B cell (primary cell): ENCODE data around the gene SCOC. TPM values are rescaled to one million over a fixed set of nuclear protein-coding genes. Genes with fewer than 3 reads are reported as not detected.

Experiments
- ATAC-seq: fragments of 200-7000 bp; cut with Tn5 transposase; one replicate; pipeline ENCODE4 v1.10.0; 2021; ENCODE audit warnings: low read depth, mild to moderate bottlenecking, moderate number of reproducible peaks, moderate library complexity
- CTCF ChIA-PET: fragments of 350-600 bp; sonication (Branson Sonifier 250); formaldehyde crosslinking; loops from one replicate; lab custom pipeline; 2021; ENCODE audit warnings: antibody characterized with exemption, inconsistent platforms; lab: Charles Lee
- POLR2A ChIA-PET: fragments of 350-600 bp; sonication (Branson Sonifier 250); formaldehyde crosslinking; loops from one replicate; lab custom pipeline; 2021; ENCODE audit warnings: antibody characterized with exemption; lab: Charles Lee
- DNase-seq: peaks from one replicate; pipeline ENCODE4 v3.0.0; 2013
- H2AFZ ChIP-seq: 2 replicates; pipeline ENCODE4 v1.6.1; 2012; ENCODE audit warnings: mild to moderate bottlenecking, low read depth, low read length; ENCODE audit not compliant: insufficient read depth, poor library complexity, severe bottlenecking
- H3K27ac ChIP-seq, 2 donors: 1 replicate in 1 of 2; 2 replicates in 1 of 2; pipeline ENCODE4 v1.5.1; 2012 to 2013; ENCODE audit warnings: low read length in 2 of 2, mild to moderate bottlenecking in 2 of 2, moderate library complexity in 1 of 2
- H3K27me3 ChIP-seq, 4 experiments: fragments of 200-600 bp in 1 of 4; sonication (generic) in 1 of 4; replicated peaks in 1 of 4; 1 replicate in 2 of 4; 2 replicates in 2 of 4; pipeline versions ENCODE4 v1.6.1 to v1.7.0; 2013 to 2016; ENCODE audit warnings: low read length in 3 of 4, mild to moderate bottlenecking in 2 of 4, mixed read lengths in 1 of 4, moderate library complexity in 1 of 4; ENCODE audit not compliant: insufficient read depth in 4 of 4, control insufficient read depth in 3 of 4; ENCODE audit errors: control extremely low read depth in 1 of 4
- H3K36me3 ChIP-seq, 2 experiments: replicated peaks in 1 of 2; 1 replicate in 1 of 2; 2 replicates in 1 of 2; pipeline versions ENCODE4 v1.6.1 to v1.7.1; 2013; ENCODE audit warnings: low read length in 1 of 2; ENCODE audit not compliant: insufficient read depth in 2 of 2, control insufficient read depth in 1 of 2; ENCODE audit errors: control extremely low read depth in 1 of 2, extremely low read depth in 1 of 2
- H3K4me1 ChIP-seq, 2 donors: fragments of 200-600 bp in 1 of 2; sonication (generic) in 1 of 2; 1 replicate in 1 of 2; 2 replicates in 1 of 2; pipeline versions ENCODE4 v1.5.1 to v1.6.1; 2013 to 2017; ENCODE audit warnings: low read length in 2 of 2; ENCODE audit not compliant: control insufficient read depth in 2 of 2, insufficient read depth in 2 of 2
- H3K4me2 ChIP-seq: replicated peaks from 2 replicates; pipeline ENCODE3; 2012; ENCODE audit warnings: mild to moderate bottlenecking, low read depth, low read length; ENCODE audit not compliant: poor library complexity, severe bottlenecking
- H3K4me3 ChIP-seq, 5 experiments: fragments of 200-600 bp in 1 of 5; sonication (generic) in 1 of 5; 1 replicate in 3 of 5; 2 replicates in 2 of 5; pipeline versions ENCODE4 v1.5.1 to v1.7.0; 2011 to 2016; ENCODE audit warnings: low read length in 4 of 5, mild to moderate bottlenecking in 4 of 5, low read depth in 2 of 5, control low read depth in 1 of 5, moderate library complexity in 1 of 5; ENCODE audit not compliant: insufficient read depth in 1 of 5; ENCODE audit errors: control extremely low read depth in 1 of 5, extremely low read depth in 1 of 5
- H3K79me2 ChIP-seq: fragments of 200-600 bp; sonication (generic); one replicate; pipeline ENCODE4 v1.6.0; 2016; ENCODE audit warnings: low read length; ENCODE audit not compliant: control insufficient read depth, insufficient read depth
- H3K9ac ChIP-seq: fragments of 200-600 bp; sonication (generic); 2 replicates; pipeline ENCODE4 v1.6.1; 2017; ENCODE audit warnings: mild to moderate bottlenecking, low read length, moderate library complexity
- H3K9me3 ChIP-seq, 3 donors: one replicate each; pipeline versions ENCODE4 v1.6.1 to v1.7.1; 2013; ENCODE audit warnings: low read length in 2 of 3; ENCODE audit not compliant: control insufficient read depth in 2 of 3, insufficient read depth in 1 of 3; ENCODE audit errors: control extremely low read depth in 1 of 3
- H4K20me1 ChIP-seq: 2 replicates; pipeline ENCODE4 v1.6.0; 2012; ENCODE audit warnings: mild to moderate bottlenecking, low read length; ENCODE audit not compliant: insufficient read depth, control insufficient read depth, poor library complexity, severe bottlenecking
- H3K27ac Mint-ChIP-seq: one replicate; pipeline ENCODE4 v1.8.0; 2021; ENCODE audit warnings: mixed read lengths
- H3K27me3 Mint-ChIP-seq: one replicate; pipeline ENCODE4 v1.8.0; 2021; ENCODE audit warnings: mixed read lengths
- H3K4me1 Mint-ChIP-seq: one replicate; pipeline ENCODE4 v1.8.0; 2021; ENCODE audit warnings: mixed read lengths
- H3K4me3 Mint-ChIP-seq: one replicate; pipeline ENCODE4 v1.8.0; 2021; ENCODE audit warnings: mixed read lengths
- H3K9me3 Mint-ChIP-seq: one replicate; pipeline ENCODE4 v1.8.0; 2022; ENCODE audit warnings: mixed read lengths; ENCODE audit not compliant: insufficient read depth
- EZH2 ChIP-seq: IDR thresholded peaks from 2 replicates; pipeline ENCODE4 v1.6.1; 2012; ENCODE audit warnings: borderline replicate concordance, low read depth, mild to moderate bottlenecking, moderate library complexity, low read length; ENCODE audit not compliant: insufficient read depth, poor library complexity, severe bottlenecking
- WGBS: methylation state at CpG from one replicate; pipeline ENCODE4 v1.1.5; 2013; ENCODE audit warnings: missing lambda C conversion rate; ENCODE audit not compliant: insufficient coverage; 5-methylcytosine and 5-hydroxymethylcytosine counted together
- intact Hi-C: fragments of 100-400 bp; cut with micrococcal nuclease; formaldehyde crosslinking; loops from one replicate; pipeline ENCODE4 v1.10.0; 2022
- polyA plus RNA-seq: library from polyadenylated mRNA; depleted of rRNA; stranded (reverse); fragments of >200 nt; gene quantifications from 2 replicates; pipeline ENCODE4 v1.2.3, GENCODE V29; 2012
- total RNA-seq, 2 donors: library from RNA; stranded (reverse); fragments of 120-200 nt in 1 of 2; gene quantifications; 1 replicate in 1 of 2; 2 replicates in 1 of 2; pipeline versions ENCODE4 v1.2.3 to v1.2.4, GENCODE V29; 2013 to 2022
- TF ChIP-seq, protein P1 (sequence below): fragments of 200-600 bp; IDR thresholded peaks from one replicate; pipeline ENCODE4 v1.8.0; 2022; ENCODE audit warnings: antibody characterized with exemption, mild to moderate bottlenecking

SCOC gene
- total and polyA plus RNA-seq, 2 donors (not counting 1 experiment from before 2014, with no cell fraction given), result 4.6 to 18.4 TPM

DNA sequence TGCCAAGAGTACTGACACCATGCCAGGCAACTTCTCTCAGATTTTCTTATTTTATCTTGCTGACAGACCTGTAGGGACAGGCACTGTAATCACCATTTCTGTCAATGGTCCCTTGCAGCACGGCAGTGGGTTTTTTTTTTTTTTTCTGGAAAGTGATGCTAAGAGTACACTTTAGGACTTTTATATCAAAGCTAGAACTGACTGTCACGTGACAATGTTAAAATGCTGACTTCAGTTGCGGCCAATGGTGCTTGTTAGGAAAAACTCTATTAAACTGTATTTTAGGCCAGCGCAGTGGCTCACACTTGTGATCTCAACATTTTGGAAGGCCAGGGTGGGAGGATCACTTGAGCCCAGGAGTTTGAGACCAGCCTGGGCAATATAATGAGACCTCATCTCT lies 12.3 kb upstream of the SCOC start:
- DNase-seq, result no peak
- H3K4me1 Mint-ChIP-seq, result peaks cover 7% of the 10 kb centered on the region
- peaks cover 12% of the 10 kb centered on the region for H3K27me3 Mint-ChIP-seq
- H3K27me3 ChIP-seq, result peaks cover 0 to 2% (median 0%) of the 10 kb centered on the region in 4 experiments
- POLR2A ChIA-PET, result no interaction called here
- ATAC-seq, result no peak
- CTCF ChIA-PET, result interaction anchor here (0.9 to 8.7 kb wide), 17 partner anchors 13 to 627 kb away, joined by 3 to 154 read pairs (median 10); partner anchors contain the start of genes ELMOD2 and SCOC
- H2AFZ ChIP-seq, result no peak overlapping the region
- peaks cover 0 to 3% of the 10 kb centered on the region in 2 donors for H3K4me1 ChIP-seq
- intact Hi-C loops, result no loop called here
- no peaks in the 10 kb centered on the region for H4K20me1 ChIP-seq
- H3K9me3 Mint-ChIP-seq, result no peaks in the 10 kb centered on the region
- no peaks in the 10 kb centered on the region for H3K79me2 ChIP-seq
- no peak overlapping the region for H3K4me3 ChIP-seq
- no peak overlapping the region for H3K9ac ChIP-seq
- H3K4me3 Mint-ChIP-seq, result no peak overlapping the region
- no peak overlapping the region for H3K27ac Mint-ChIP-seq
- whole genome bisulfite sequencing, result 93% methylated on average over 3 of the region's 4 CpGs
- no peak overlapping the region for H3K4me2 ChIP-seq
- no peaks in the 10 kb centered on the region for H3K36me3 ChIP-seq
- no peak overlapping the region for H3K27ac ChIP-seq
- TF ChIP-seq, protein P1, sequence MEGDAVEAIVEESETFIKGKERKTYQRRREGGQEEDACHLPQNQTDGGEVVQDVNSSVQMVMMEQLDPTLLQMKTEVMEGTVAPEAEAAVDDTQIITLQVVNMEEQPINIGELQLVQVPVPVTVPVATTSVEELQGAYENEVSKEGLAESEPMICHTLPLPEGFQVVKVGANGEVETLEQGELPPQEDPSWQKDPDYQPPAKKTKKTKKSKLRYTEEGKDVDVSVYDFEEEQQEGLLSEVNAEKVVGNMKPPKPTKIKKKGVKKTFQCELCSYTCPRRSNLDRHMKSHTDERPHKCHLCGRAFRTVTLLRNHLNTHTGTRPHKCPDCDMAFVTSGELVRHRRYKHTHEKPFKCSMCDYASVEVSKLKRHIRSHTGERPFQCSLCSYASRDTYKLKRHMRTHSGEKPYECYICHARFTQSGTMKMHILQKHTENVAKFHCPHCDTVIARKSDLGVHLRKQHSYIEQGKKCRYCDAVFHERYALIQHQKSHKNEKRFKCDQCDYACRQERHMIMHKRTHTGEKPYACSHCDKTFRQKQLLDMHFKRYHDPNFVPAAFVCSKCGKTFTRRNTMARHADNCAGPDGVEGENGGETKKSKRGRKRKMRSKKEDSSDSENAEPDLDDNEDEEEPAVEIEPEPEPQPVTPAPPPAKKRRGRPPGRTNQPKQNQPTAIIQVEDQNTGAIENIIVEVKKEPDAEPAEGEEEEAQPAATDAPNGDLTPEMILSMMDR, result no peak
- TF ChIP-seq EZH2, result no peak
- H3K9me3 ChIP-seq, result peaks cover 0 to 2% (median 0%) of the 10 kb centered on the region in 3 donors

GRCh38 chr4:140363051-140363450 lies 10.4 kb upstream of the SCOC start:
- H3K79me2 ChIP-seq, result no peaks in the 10 kb centered on the region
- no peak for DNase-seq
- no peak overlapping the region for H3K4me2 ChIP-seq
- intact Hi-C loops, result no loop called here
- ATAC-seq, result no peak
- no CpG with 5 or more reads among the region's 3 CpGs for WGBS
- no peak overlapping the region for H3K4me3 ChIP-seq
- H3K27ac Mint-ChIP-seq, result no peak overlapping the region
- peaks cover 0 to 2% (median 0%) of the 10 kb centered on the region in 3 donors for H3K9me3 ChIP-seq
- no peaks in the 10 kb centered on the region for H3K27me3 Mint-ChIP-seq
- peaks cover 0 to 3% of the 10 kb centered on the region in 2 donors for H3K4me1 ChIP-seq
- H3K9me3 Mint-ChIP-seq, result no peaks in the 10 kb centered on the region
- no peak overlapping the region for H3K4me3 Mint-ChIP-seq
- no peak overlapping the region for H3K27ac ChIP-seq
- peaks cover 0 to 2% (median 0%) of the 10 kb centered on the region in 4 experiments for H3K27me3 ChIP-seq
- no peaks in the 10 kb centered on the region for H3K36me3 ChIP-seq
- H3K4me1 Mint-ChIP-seq, result peaks cover 7% of the 10 kb centered on the region
- POLR2A ChIA-PET, result no interaction called here
- H3K9ac ChIP-seq, result no peak overlapping the region
- H4K20me1 ChIP-seq, result no peaks in the 10 kb centered on the region
- CTCF ChIA-PET, result interaction anchor here (1.2 to 8.7 kb wide), 8 partner anchors 10 to 522 kb away, joined by 3 to 154 read pairs (median 6); partner anchors contain the start of genes ELMOD2 and SCOC
- no peak for TF ChIP-seq EZH2
- TF ChIP-seq, protein P1, result no peak
- H2AFZ ChIP-seq, result no peak overlapping the region
